Astrocyte (in vitro differentiated cells and primary cell): ENCODE data around the gene DBP.

Experiments
- EZH2 ChIP-seq: IDR thresholded peaks from 2 replicates; pipeline ENCODE4 v1.6.1; 2012; ENCODE audit warnings: mild to moderate bottlenecking, low read length, inconsistent platforms; ENCODE audit not compliant: insufficient read depth
- TF ChIP-seq, protein P1 (sequence below): IDR thresholded peaks from 2 replicates; pipeline ENCODE4 v1.5.1; 2011; ENCODE audit warnings: low read depth, mild to moderate bottlenecking, inconsistent platforms, low read length, moderate library complexity; ENCODE audit not compliant: insufficient read depth

DNA sequence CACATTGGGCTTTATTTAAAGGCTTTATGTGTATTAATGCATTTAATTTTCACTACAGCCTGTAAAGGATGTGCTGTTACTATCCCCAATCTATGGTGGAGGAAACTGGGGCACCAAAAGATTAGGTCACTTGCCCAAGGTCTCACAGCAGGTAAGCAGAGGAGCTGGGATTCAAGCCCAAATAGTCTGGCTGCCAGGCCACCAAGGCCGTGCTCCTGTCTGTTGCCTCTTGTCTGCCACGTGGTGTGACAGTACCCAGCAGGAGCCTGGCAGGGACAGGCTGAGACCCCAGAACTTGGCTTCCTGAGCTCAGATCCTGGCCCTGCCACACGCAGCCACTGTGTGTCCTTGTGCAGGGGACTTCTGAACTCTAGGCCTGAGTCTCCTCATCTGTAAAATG, 31.2 kb upstream of the DBP start:
- TF ChIP-seq EZH2 = no peak
- TF ChIP-seq, protein P1, sequence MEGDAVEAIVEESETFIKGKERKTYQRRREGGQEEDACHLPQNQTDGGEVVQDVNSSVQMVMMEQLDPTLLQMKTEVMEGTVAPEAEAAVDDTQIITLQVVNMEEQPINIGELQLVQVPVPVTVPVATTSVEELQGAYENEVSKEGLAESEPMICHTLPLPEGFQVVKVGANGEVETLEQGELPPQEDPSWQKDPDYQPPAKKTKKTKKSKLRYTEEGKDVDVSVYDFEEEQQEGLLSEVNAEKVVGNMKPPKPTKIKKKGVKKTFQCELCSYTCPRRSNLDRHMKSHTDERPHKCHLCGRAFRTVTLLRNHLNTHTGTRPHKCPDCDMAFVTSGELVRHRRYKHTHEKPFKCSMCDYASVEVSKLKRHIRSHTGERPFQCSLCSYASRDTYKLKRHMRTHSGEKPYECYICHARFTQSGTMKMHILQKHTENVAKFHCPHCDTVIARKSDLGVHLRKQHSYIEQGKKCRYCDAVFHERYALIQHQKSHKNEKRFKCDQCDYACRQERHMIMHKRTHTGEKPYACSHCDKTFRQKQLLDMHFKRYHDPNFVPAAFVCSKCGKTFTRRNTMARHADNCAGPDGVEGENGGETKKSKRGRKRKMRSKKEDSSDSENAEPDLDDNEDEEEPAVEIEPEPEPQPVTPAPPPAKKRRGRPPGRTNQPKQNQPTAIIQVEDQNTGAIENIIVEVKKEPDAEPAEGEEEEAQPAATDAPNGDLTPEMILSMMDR = no peak
